Fibroblast of skin of left quadriceps (primary cell): ENCODE results near the gene TNS3.

Experiments
- DNase-seq, 2 experiments: peaks; one replicate each; pipeline ENCODE4 v3.0.0-alpha.2; 2013; ENCODE audit warnings: low read depth in 2 of 2

TNS3 gene

GRCh38 chr7:47347346-47347745 lies 234.6 kb downstream of the TNS3 start:
- DNase-seq, result no peak

GRCh38 chr7:47346377-47346914 lies 235.5 kb downstream of the TNS3 start:
- no peak for DNase-seq

DNA sequence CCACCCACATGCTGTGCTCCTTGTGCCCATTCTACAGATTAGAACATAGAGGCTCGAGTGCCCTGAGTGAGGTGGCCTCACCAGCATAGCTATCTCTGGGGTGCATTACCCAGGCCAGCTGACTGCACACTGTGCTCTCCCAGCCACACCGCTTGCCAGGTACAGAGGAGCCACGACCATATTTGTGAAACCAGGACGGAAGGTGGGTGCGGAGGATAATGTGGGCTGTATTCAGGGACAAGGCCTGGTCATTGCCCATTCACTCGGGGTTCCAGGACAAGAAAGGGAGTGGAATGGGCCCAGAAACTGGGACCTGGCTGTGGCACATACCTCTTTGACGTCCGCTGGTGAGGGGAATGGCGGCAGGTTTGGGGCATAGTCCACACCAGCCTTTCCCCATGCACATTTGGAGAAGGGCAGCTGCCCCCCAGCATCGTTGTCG lies 236.0 kb downstream of the TNS3 start:
- no peak for DNase-seq

- DNase-seq, result no peak
Observed at GRCh38 chr7:47344171-47344955, 237.5 kb downstream of the TNS3 start.

DNA sequence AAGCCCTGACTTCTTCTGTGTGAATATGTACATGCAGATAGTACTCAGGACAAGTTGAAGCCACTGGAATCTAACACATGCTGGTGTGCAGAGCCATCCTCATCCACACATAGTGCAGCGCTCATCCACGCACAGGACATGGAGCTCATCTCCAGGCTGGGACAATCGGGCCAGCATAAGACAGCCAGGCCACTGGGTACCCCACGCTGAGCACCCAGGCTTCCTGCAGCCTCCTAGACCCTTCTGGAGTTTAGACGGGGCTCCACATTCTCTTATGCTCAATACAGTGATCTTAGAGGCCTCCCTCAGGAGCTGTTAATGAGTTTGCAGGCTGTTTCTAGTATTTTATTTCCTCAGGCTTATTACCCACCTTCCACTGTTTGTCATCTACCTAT lies 238.9 kb downstream of the TNS3 start:
- no peak for DNase-seq

GRCh38 chr7:47342296-47343060 lies 239.4 kb downstream of the TNS3 start:
- DNase-seq, result no peak

DNA sequence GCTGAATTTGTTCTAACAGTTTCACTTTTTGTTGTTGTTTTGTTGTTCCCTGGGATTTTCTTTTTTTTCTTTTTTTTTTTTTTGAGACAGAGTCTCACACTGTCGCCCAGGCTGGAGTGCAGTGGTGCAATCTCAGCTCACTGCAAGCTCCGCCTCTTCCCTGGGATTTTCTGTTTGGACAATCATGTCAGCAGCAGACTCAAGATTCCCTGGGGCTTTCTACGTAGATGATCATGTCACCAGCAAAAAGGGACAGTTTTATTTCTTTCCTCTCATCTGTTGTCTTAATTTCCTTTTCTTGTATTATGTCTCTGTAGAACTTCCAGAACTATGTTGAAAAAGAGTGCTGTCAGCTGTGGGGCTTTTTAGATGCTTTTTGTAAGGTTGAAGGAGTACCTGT lies 241.4 kb downstream of the TNS3 start:
- DNase-seq, result no peak

GRCh38 chr7:47338026-47338425 lies 243.9 kb downstream of the TNS3 start:
- no peak for DNase-seq

- DNase-seq, result no peak
Observed at GRCh38 chr7:47337531-47337930, 244.4 kb downstream of the TNS3 start.

GRCh38 chr7:47336472-47337425 lies 245.2 kb downstream of the TNS3 start:
- no peak for DNase-seq

GRCh38 chr7:47335557-47336471 lies 246.1 kb downstream of the TNS3 start:
- no peak for DNase-seq

- DNase-seq, result no peak
Observed at GRCh38 chr7:47335071-47335470, 246.8 kb downstream of the TNS3 start.

- DNase-seq, result no peak
Observed at GRCh38 chr7:47333959-47334358, 248.0 kb downstream of the TNS3 start.

DNA sequence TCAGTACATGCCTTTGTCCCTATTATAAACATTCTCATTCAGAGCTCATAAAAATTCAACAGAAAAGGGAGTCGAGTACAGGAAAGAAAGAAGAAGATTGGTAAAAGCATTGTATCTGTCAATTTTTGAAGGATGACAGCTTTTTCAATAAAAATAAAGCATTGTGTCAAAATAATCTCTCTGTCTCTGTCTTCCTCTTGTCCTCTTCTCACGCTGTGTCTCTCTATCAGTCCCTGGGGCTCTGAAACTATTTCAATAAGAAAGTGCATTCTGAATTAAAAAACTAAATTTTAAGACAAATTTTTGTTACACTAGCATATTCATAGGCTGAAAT lies 248.4 kb downstream of the TNS3 start:
- DNase-seq, result no peak

GRCh38 chr7:47332681-47333553 lies 249.0 kb downstream of the TNS3 start:
- no peak for DNase-seq

DNA sequence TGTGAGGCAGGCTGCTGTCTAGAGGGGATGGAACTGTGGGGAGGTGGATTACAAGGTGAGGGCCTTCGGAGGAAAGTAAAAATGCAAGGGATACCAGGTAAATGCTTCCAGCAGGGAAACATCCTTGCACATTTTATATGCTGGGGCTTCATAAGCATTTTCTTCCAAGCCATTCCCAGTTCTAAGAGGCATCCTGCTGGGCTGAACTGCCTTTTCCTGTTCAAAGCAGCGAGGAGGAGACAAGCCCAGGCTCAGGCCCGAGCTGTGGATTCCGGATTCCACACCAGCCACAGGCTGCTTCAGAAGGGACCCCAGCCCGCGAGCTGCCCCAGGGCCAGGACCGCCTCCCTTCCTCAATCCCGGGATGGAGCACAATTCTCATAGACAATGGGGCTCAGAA lies 249.7 kb downstream of the TNS3 start:
- no peak for DNase-seq

DNA sequence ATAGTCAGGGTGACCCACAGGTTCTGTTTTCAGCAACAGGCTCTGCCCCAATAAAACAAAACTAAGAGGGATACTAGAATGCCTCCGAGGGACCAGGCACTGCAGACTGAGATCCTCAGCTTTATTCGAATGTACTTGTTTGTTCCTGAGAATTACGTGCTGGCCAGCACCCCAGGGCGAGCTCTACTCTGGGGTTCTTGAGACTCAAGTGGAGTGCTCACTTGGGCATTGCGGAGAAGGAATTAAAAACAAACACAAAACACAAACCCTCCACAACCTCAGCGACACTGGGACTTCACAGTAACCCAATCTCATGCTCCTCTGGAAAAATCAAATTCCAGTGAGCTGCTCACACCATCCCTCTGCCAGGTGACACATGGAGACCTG lies 250.7 kb downstream of the TNS3 start:
- no peak for DNase-seq

GRCh38 chr7:47330561-47331178 lies 251.2 kb downstream of the TNS3 start:
- DNase-seq, result no peak

- no peak for DNase-seq
Observed at GRCh38 chr7:47330026-47330425, 251.9 kb downstream of the TNS3 start.
